Measurements from ENCODE around the gene HNRNPH2. TPM values are rescaled to one million over a fixed set of nuclear protein-coding genes. Genes with fewer than 3 reads are reported as not detected.

HNRNPH2 gene
- total and polyA plus RNA-seq, 9 of the 15 experiments (the other 6 are each of a cell fraction or from before 2014, with no cell fraction given): 40.0 to 130 (median 60.3) TPM

GRCh38 chrX:101407748-101408531, at the start of gene HNRNPH2, which contains the start of gene GLA (continued):
- TF ChIP-seq AFF4 (CRISPR knock-in tag; IDR thresholded peaks at IDR 0.05) (no peak), TFAP4 (CRISPR knock-in tag; IDR thresholded peaks at IDR 0.05; ENCODE audit: borderline replicate concordance) (peak; percentile 80), NR2C2 (CRISPR knock-in tag; IDR thresholded peaks at IDR 0.05) (no peak), NR2C2 (tag; IDR thresholded peaks at IDR 0.05) (peak; percentile 69; the same call in 1 of the 2 replicates), HINFP (tag; conservative IDR thresholded peaks at IDR 0.05; ENCODE audit: low read depth) (no peak), ZNF212 (CRISPR knock-in tag; IDR thresholded peaks at IDR 0.05) (no peak), ELF1 (tag; IDR thresholded peaks at IDR 0.05) (peak; percentile 58; the same call in 1 of the 2 replicates), U2AF1 (optimal IDR thresholded peaks at IDR 0.05; ENCODE audit: low read depth, low read length) (no peak), HDAC3 (IDR thresholded peaks at IDR 0.05; ENCODE audit: borderline replicate concordance, partially characterized antibody) (peak; percentile 68), POLR2AphosphoS2 (IDR thresholded peaks at IDR 0.05; ENCODE audit: low read length) (no peak), SMC3 (conservative IDR thresholded peaks at IDR 0.05; ENCODE audit: insufficient read depth, low read depth, low read length) (no peak), HDAC8 (tag; IDR thresholded peaks at IDR 0.05) (no peak), GATAD2A (IDR thresholded peaks at IDR 0.05) (no peak), ZFX (CRISPR knock-in tag; IDR thresholded peaks at IDR 0.05) (peak; percentile 25; the same call in 1 of the 2 replicates), SP2 (IDR thresholded peaks at IDR 0.05; ENCODE audit: extremely low read depth, low read depth, low read length, poor library complexity, severe bottlenecking) (peak; percentile 40), HMBOX1 (IDR thresholded peaks at IDR 0.05) (0 out of 2 replicates have a peak, but pooled peaks have one; percentile 33), ZNF324 (CRISPR knock-in tag; IDR thresholded peaks at IDR 0.05) (no peak), ADNP (tag; IDR thresholded peaks at IDR 0.05) (no peak), SMAD2 (IDR thresholded peaks at IDR 0.05; ENCODE audit: low read depth, low read length) (no peak), ZNF124 (CRISPR knock-in tag; IDR thresholded peaks at IDR 0.05) (no peak), KLF10 (CRISPR knock-in tag; IDR thresholded peaks at IDR 0.05) (no peak), LCOR (CRISPR knock-in tag; IDR thresholded peaks at IDR 0.05) (no peak)

All from K562 (cell line).